SK-N-SH (cell line): Measurements from ENCODE around the gene MTMR1. TPM values are rescaled to one million over a fixed set of nuclear protein-coding genes. Genes with fewer than 3 reads are reported as not detected.

ENCODE experiments used
- CTCF ChIA-PET: fragments of 300-600, 350-600 bp; formaldehyde crosslinking; extraction: SDS; loops from one replicate; lab custom pipeline; 2021; lab: Yijun Ruan, JAX
- POLR2A ChIA-PET: fragments of 350-600 bp; sonication (Branson Sonifier 250); formaldehyde crosslinking; extraction: SDS; loops from one replicate; lab custom pipeline; 2020; ENCODE audit warnings: antibody characterized with exemption, inconsistent platforms; lab: Yijun Ruan, JAX
- DNase-seq: peaks from one replicate; pipeline ENCODE4 v3.0.0; 2012
- H2AFZ ChIP-seq: fragments of 200-600 bp; sonication (generic); 2 replicates; pipeline ENCODE4 v1.8.1; 2016; ENCODE audit warnings: antibody characterized with exemption, mild to moderate bottlenecking, low read depth
- H3F3A ChIP-seq: fragments of 200-600 bp; sonication (generic); replicated peaks from 2 replicates; pipeline ENCODE3; 2016; ENCODE audit warnings: antibody characterized with exemption, mild to moderate bottlenecking; ENCODE audit not compliant: insufficient read depth
- H3K27ac ChIP-seq, 2 experiments: fragments of 200-500 bp in 1 of 2; fragments of 200-600 bp in 1 of 2; sonication (Bioruptor generic) in 1 of 2; sonication (generic), shearing (Covaris generic) in 1 of 2; 2 replicates each; pipeline versions ENCODE4 v1.5.1 to v1.6.1; 2014 to 2016; ENCODE audit warnings: low read depth in 2 of 2, inconsistent platforms in 1 of 2, low read length in 1 of 2, mild to moderate bottlenecking in 1 of 2, mixed read lengths in 1 of 2
- H3K27me3 ChIP-seq: fragments of 200-600 bp; sonication (generic), shearing (Covaris generic); 2 replicates; pipeline ENCODE4 v1.6.1; 2016; ENCODE audit warnings: mixed run types; ENCODE audit not compliant: insufficient read depth
- H3K36me3 ChIP-seq, 2 experiments: fragments of 200-500 bp in 1 of 2; fragments of 200-600 bp in 1 of 2; sonication (Bioruptor generic) in 1 of 2; sonication (generic) in 1 of 2; replicated peaks in 1 of 2; 2 replicates each; pipeline versions ENCODE3 to v1.5.1; 2014 to 2016; ENCODE audit warnings: low read length in 1 of 2, mild to moderate bottlenecking in 1 of 2; ENCODE audit not compliant: insufficient read depth in 2 of 2, control insufficient read depth in 1 of 2
- H3K4me1 ChIP-seq, 2 experiments: fragments of 200-500 bp in 1 of 2; fragments of 200-600 bp in 1 of 2; sonication (Bioruptor generic) in 1 of 2; sonication (generic), shearing (Covaris generic) in 1 of 2; 2 replicates each; pipeline versions ENCODE4 v1.5.1 to v1.6.1; 2014 to 2016; ENCODE audit warnings: low read depth in 1 of 2, low read length in 1 of 2, mixed run types in 1 of 2; ENCODE audit not compliant: insufficient read depth in 2 of 2, control insufficient read depth in 1 of 2
- H3K4me2 ChIP-seq: fragments of 200-600 bp; sonication (generic), shearing (Covaris generic); 2 replicates; pipeline ENCODE4 v1.6.1; 2017; ENCODE audit warnings: mixed run types
- H3K4me3 ChIP-seq, 2 experiments: fragments of 200-500 bp in 1 of 2; fragments of 200-600 bp in 1 of 2; sonication (Bioruptor generic) in 1 of 2; sonication (generic), shearing (Covaris generic) in 1 of 2; 2 replicates each; pipeline versions ENCODE4 v1.5.1 to v1.8.1; 2014 to 2016; ENCODE audit warnings: low read depth in 2 of 2, inconsistent platforms in 1 of 2, low read length in 1 of 2, mild to moderate bottlenecking in 1 of 2, mixed read lengths in 1 of 2, moderate library complexity in 1 of 2
- H3K79me2 ChIP-seq: fragments of 200-600 bp; sonication (generic); 2 replicates; pipeline ENCODE4 v1.8.1; 2017; ENCODE audit warnings: mild to moderate bottlenecking; ENCODE audit not compliant: insufficient read depth
- H3K9ac ChIP-seq: fragments of 200-600 bp; sonication (generic); 2 replicates; pipeline ENCODE4 v1.6.1; 2017; ENCODE audit warnings: mixed run types
- H3K9me2 ChIP-seq: fragments of 200-600 bp; sonication (generic); 2 replicates; pipeline ENCODE4 v1.6.1; 2017; ENCODE audit warnings: mixed run types
- H3K9me3 ChIP-seq: fragments of 200-600 bp; sonication (generic); 2 replicates; pipeline ENCODE4 v1.6.1; 2017; ENCODE audit warnings: mixed run types, mild to moderate bottlenecking, moderate library complexity
- H4K20me1 ChIP-seq: fragments of 200-600 bp; sonication (generic); 2 replicates; pipeline ENCODE4 v1.6.1; 2017; ENCODE audit warnings: mild to moderate bottlenecking, mixed run types; ENCODE audit not compliant: insufficient read depth
- CHD2 ChIP-seq: fragments of 150-350 bp; IDR thresholded peaks from 2 replicates; pipeline ENCODE4 v1.6.1; 2018; ENCODE audit warnings: low read length; ENCODE audit not compliant: partially characterized antibody
- ELF1 ChIP-seq: IDR thresholded peaks from 2 replicates; pipeline ENCODE4 v1.4.0; 2012
- EZH2phosphoT487 ChIP-seq: fragments of 200-600 bp; sonication (generic); IDR thresholded peaks from 2 replicates; pipeline ENCODE4 v1.6.1; 2017; ENCODE audit warnings: low read depth, mixed run types, mild to moderate bottlenecking, antibody characterized with exemption, moderate library complexity, borderline replicate concordance
- FOSL2 ChIP-seq: IDR thresholded peaks from 2 replicates; pipeline ENCODE4 v1.4.0; 2012; ENCODE audit warnings: low read depth, mild to moderate bottlenecking, moderate library complexity, borderline replicate concordance
- FOXJ3 ChIP-seq: sonication (generic); formaldehyde crosslinking; IDR thresholded peaks from 2 replicates; pipeline ENCODE4 v1.5.1; 2020; ENCODE audit warnings: mild to moderate bottlenecking, missing genetic modification reagents
- GABPA ChIP-seq: IDR thresholded peaks from 2 replicates; pipeline ENCODE4 v1.4.0; 2012; ENCODE audit warnings: low read depth, mild to moderate bottlenecking
- JUND ChIP-seq: IDR thresholded peaks from 2 replicates; pipeline ENCODE4 v1.4.0; 2012
- MEF2A ChIP-seq: IDR thresholded peaks from 2 replicates; pipeline ENCODE4 v1.4.0; 2012; ENCODE audit warnings: low read depth, borderline replicate concordance
- RCOR1 ChIP-seq: fragments of 150-350 bp; IDR thresholded peaks from 2 replicates; pipeline ENCODE4 v1.6.1; 2017; ENCODE audit warnings: antibody characterized with exemption, low read length
- RFX5 ChIP-seq: IDR thresholded peaks from 2 replicates; pipeline ENCODE4 v1.6.1; 2012; ENCODE audit warnings: mild to moderate bottlenecking, improper control_type of control experiment, low read length
- SIN3A ChIP-seq: IDR thresholded peaks from 2 replicates; pipeline ENCODE4 v1.6.1; 2012; ENCODE audit warnings: low read depth, mild to moderate bottlenecking, low read length, moderate library complexity, borderline replicate concordance
- WGBS: methylation state at CpG from one replicate; pipeline ENCODE4 v1.1.6; 2017; ENCODE audit warnings: low lambda C conversion rate; 5-methylcytosine and 5-hydroxymethylcytosine counted together
- polyA plus RNA-seq, 3 experiments: library from polyadenylated mRNA; depleted of rRNA; stranded (reverse); fragments of >200 nt; gene quantifications; 2 replicates each; pipeline ENCODE4 v1.2.3, GENCODE V29; 2012
- TF ChIP-seq, protein P1 (sequence below): fragments of 150-350 bp; IDR thresholded peaks from 2 replicates; pipeline ENCODE4 v1.6.1; 2016; ENCODE audit warnings: mild to moderate bottlenecking, low read depth, low read length
- TF ChIP-seq, protein P2 (sequence below): IDR thresholded peaks from 2 replicates; pipeline ENCODE4; 2012
- TF ChIP-seq, protein P3 (sequence below): IDR thresholded peaks from 2 replicates; pipeline ENCODE4 v1.4.0; 2012; ENCODE audit warnings: low read depth
- TF ChIP-seq, protein P4 (sequence below): IDR thresholded peaks from 2 replicates; pipeline ENCODE4 v1.6.1; 2012; ENCODE audit warnings: mild to moderate bottlenecking, low read depth, low read length, moderate library complexity
- TF ChIP-seq, protein P5 (sequence below): IDR thresholded peaks from 2 replicates; pipeline ENCODE4 v1.4.0; 2012; ENCODE audit warnings: low read depth, borderline replicate concordance

MTMR1 gene
- polyA plus RNA-seq, 1 of the 3 experiments (the other 2 are of a cell fraction) = 17.0 TPM

DNA sequence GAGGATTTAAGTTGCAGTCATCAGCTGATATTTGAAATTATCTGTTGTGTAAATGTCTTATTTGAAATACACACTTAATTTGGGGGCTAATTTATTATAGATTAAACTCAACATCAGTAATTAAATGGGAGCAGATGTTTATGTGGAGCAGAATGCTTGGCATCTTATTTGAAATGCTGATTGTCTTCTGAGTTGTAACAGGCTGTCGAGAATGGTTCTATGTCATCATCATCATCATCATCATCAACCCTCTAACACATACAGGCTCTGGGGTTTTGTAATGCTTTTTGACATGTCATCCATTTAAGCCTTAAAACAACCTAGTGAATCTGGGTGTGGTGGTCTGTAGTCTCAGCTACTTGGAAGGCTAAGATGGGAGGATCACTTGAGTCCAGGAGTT lies 8.2 kb downstream of the MTMR1 start:
- H3K4me2 ChIP-seq = no peak overlapping the region
- ChIA-PET POLR2A (no interaction called here), CTCF (interaction anchor here (1.4 to 2.3 kb wide), 2 partner anchors 9 to 16 kb away, joined by 3 to 6 read pairs; partner anchors contain the start of gene MTMR1)
- H3K4me1 ChIP-seq = peaks cover 0 to 2% of the 10 kb centered on the region in 2 experiments; a peak in 1 of 4 replicates
- H3K9me2 ChIP-seq = no peaks in the 10 kb centered on the region
- no peak overlapping the region for H3K9ac ChIP-seq
- 15% methylated on average over 1 of the region's 1 CpG for WGBS
- H3K36me3 ChIP-seq = peaks cover 0 to 7% of the 10 kb centered on the region in 2 experiments
- TF ChIP-seq EZH2phosphoT487 (no peak), ELF1 (no peak), CHD2 (no peak), SIN3A (no peak), GABPA (no peak), MEF2A (no peak), FOXJ3 (CRISPR knock-in tag) (no peak), RFX5 (no peak), JUND (no peak), RCOR1 (no peak), FOSL2 (no peak)
- TF ChIP-seq, protein P1, sequence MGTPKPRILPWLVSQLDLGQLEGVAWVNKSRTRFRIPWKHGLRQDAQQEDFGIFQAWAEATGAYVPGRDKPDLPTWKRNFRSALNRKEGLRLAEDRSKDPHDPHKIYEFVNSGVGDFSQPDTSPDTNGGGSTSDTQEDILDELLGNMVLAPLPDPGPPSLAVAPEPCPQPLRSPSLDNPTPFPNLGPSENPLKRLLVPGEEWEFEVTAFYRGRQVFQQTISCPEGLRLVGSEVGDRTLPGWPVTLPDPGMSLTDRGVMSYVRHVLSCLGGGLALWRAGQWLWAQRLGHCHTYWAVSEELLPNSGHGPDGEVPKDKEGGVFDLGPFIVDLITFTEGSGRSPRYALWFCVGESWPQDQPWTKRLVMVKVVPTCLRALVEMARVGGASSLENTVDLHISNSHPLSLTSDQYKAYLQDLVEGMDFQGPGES = no peak
- TF ChIP-seq, protein P2, sequence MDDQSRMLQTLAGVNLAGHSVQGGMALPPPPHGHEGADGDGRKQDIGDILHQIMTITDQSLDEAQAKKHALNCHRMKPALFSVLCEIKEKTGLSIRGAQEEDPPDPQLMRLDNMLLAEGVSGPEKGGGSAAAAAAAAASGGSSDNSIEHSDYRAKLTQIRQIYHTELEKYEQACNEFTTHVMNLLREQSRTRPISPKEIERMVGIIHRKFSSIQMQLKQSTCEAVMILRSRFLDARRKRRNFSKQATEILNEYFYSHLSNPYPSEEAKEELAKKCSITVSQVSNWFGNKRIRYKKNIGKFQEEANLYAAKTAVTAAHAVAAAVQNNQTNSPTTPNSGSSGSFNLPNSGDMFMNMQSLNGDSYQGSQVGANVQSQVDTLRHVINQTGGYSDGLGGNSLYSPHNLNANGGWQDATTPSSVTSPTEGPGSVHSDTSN = no peak
- TF ChIP-seq, protein P3, sequence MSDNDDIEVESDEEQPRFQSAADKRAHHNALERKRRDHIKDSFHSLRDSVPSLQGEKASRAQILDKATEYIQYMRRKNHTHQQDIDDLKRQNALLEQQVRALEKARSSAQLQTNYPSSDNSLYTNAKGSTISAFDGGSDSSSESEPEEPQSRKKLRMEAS = no peak
- TF ChIP-seq, protein P4, sequence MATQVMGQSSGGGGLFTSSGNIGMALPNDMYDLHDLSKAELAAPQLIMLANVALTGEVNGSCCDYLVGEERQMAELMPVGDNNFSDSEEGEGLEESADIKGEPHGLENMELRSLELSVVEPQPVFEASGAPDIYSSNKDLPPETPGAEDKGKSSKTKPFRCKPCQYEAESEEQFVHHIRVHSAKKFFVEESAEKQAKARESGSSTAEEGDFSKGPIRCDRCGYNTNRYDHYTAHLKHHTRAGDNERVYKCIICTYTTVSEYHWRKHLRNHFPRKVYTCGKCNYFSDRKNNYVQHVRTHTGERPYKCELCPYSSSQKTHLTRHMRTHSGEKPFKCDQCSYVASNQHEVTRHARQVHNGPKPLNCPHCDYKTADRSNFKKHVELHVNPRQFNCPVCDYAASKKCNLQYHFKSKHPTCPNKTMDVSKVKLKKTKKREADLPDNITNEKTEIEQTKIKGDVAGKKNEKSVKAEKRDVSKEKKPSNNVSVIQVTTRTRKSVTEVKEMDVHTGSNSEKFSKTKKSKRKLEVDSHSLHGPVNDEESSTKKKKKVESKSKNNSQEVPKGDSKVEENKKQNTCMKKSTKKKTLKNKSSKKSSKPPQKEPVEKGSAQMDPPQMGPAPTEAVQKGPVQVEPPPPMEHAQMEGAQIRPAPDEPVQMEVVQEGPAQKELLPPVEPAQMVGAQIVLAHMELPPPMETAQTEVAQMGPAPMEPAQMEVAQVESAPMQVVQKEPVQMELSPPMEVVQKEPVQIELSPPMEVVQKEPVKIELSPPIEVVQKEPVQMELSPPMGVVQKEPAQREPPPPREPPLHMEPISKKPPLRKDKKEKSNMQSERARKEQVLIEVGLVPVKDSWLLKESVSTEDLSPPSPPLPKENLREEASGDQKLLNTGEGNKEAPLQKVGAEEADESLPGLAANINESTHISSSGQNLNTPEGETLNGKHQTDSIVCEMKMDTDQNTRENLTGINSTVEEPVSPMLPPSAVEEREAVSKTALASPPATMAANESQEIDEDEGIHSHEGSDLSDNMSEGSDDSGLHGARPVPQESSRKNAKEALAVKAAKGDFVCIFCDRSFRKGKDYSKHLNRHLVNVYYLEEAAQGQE = no peak
- TF ChIP-seq, protein P5, sequence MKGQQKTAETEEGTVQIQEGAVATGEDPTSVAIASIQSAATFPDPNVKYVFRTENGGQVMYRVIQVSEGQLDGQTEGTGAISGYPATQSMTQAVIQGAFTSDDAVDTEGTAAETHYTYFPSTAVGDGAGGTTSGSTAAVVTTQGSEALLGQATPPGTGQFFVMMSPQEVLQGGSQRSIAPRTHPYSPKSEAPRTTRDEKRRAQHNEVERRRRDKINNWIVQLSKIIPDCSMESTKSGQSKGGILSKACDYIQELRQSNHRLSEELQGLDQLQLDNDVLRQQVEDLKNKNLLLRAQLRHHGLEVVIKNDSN = no peak
- H3K9me3 ChIP-seq = no peaks in the 10 kb centered on the region
- H3F3A ChIP-seq = no peaks in the 10 kb centered on the region
- no peaks in the 10 kb centered on the region for H3K79me2 ChIP-seq
- no peak overlapping the region for H3K27ac ChIP-seq
- no peak overlapping the region for H2AFZ ChIP-seq
- H3K27me3 ChIP-seq = no peaks in the 10 kb centered on the region
- H4K20me1 ChIP-seq = no peaks in the 10 kb centered on the region
- DNase-seq = no peak
- H3K4me3 ChIP-seq = no peak overlapping the region
